GM10266 (cell line): ENCODE data around the gene DRC1.

Experiments used
- DNase-seq: peaks from one replicate; pipeline ENCODE4 v3.0.0; 2012; ENCODE audit errors: extremely low spot score
- CTCF ChIP-seq: IDR thresholded peaks from 2 replicates; pipeline ENCODE4 v1.5.1; 2012; ENCODE audit warnings: mild to moderate bottlenecking, low read depth; ENCODE audit not compliant: control insufficient read depth, insufficient read depth; ENCODE audit errors: missing control alignments

Gene DRC1

GRCh38 chr2:26494891-26495290 lies 93.2 kb downstream of the DRC1 start:
- no peak for TF ChIP-seq CTCF
- no peak for DNase-seq

GRCh38 chr2:26495705-26496297 lies 94.1 kb downstream of the DRC1 start:
- no peak for TF ChIP-seq CTCF
- DNase-seq: no peak

GRCh38 chr2:26500406-26500805 lies 98.7 kb downstream of the DRC1 start:
- TF ChIP-seq CTCF: no peak
- DNase-seq: no peak

- DNase-seq: peak; percentile 92
- TF ChIP-seq CTCF: peak; percentile 72
These were observed 101.6 kb downstream of the DRC1 start for GRCh38 chr2:26503231-26503880.

- no peak for TF ChIP-seq CTCF
- no peak for DNase-seq
These were observed 102.3 kb downstream of the DRC1 start for GRCh38 chr2:26504002-26504401.

- no peak for TF ChIP-seq CTCF
- no peak for DNase-seq
These were observed 104.6 kb downstream of the DRC1 start for GRCh38 chr2:26506279-26506678.
